ENCODE data around the gene KRT5.
"Not testable (repeated sequence)": the region's sequence is repeated elsewhere in the genome, so short reads cannot be mapped to it uniquely, and the experiment has no call there.

The KRT5 gene

GRCh38 chr12:52500574-52500973 is 19.6 kb downstream of the KRT5 start:
- not testable (repeated sequence) for ATAC-seq

DNA sequence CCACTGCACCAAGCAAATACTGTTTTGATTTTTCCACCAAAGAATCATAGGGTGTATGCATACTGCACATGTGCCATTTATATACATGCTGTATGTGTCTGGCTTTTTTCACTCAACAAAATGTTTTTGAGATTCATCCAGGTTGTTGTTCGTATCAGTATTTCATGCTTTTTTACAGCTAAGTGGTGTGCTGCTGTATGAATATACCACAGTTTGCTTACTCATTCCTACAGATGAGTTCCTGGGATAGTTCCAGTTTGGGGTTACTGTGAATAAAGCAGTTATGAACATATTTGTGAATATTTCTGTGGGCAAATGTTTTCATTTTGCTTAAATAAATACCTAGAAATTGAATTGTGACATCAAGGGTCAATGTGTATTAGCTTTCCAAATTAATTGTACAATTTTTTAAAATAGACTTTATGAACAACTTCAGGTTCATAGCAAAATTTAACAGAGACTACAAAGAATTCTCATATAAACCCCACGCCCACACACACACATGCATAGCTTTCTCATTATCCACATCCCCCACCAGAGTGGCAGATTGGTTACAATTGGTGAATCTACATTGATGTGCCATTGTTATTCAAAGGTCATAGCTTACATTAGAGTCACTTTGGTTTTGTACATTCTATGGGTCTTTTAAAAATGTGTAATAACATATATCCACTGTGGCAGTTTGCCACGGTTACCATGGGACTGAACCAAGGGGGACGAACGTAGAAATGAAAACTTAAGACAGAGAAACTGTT is 20.2 kb downstream of the KRT5 start:
- ATAC-seq = no peak
- TF ChIP-seq CSDC2 (CRISPR knock-in tag; IDR thresholded peaks at IDR 0.05) = no peak

GRCh38 chr12:52498946-52499345 is 21.2 kb downstream of the KRT5 start:
- TF ChIP-seq ZC3H10 (CRISPR knock-in tag; IDR thresholded peaks at IDR 0.05) = no peak
- TF ChIP-seq RARB (CRISPR knock-in tag; IDR thresholded peaks at IDR 0.05) = no peak
- no peak for TF ChIP-seq PPARA (CRISPR knock-in tag; IDR thresholded peaks at IDR 0.05; ENCODE audit: borderline replicate concordance)
- no peak for ATAC-seq

DNA sequence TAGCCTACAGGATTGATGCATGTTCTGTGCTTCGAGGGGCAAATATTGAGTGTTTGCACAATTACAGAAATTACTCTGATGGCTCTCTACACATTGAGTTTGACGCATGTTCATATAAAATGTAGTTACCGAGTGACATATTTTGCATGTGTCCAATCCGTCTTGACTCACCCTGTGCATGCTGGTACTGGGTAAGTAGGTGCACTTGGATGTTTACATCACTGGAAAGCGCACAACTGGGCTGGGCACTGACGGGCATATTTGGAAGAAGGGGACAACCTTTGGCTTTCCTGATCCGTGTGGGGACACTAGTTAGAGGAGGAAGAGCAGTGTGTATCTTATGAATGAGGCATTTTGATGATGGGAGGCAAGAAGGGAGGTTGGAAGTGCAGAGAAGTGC is 22.2 kb downstream of the KRT5 start:
- TF ChIP-seq PPARA (CRISPR knock-in tag; IDR thresholded peaks at IDR 0.05; ENCODE audit: borderline replicate concordance) = no peak
- TF ChIP-seq RARB (CRISPR knock-in tag; IDR thresholded peaks at IDR 0.05) = no peak
- TF ChIP-seq ZNF8 (CRISPR knock-in tag; IDR thresholded peaks at IDR 0.05) = no peak
- TF ChIP-seq ZFP3 (CRISPR knock-in tag; IDR thresholded peaks at IDR 0.05) = no peak
- TF ChIP-seq CSDC2 (CRISPR knock-in tag; IDR thresholded peaks at IDR 0.05) = no peak
- no peak for TF ChIP-seq TOX (CRISPR knock-in tag; IDR thresholded peaks at IDR 0.05; ENCODE audit: borderline replicate concordance)
- TF ChIP-seq ZFP30 (CRISPR knock-in tag; IDR thresholded peaks at IDR 0.05) = no peak
- TF ChIP-seq SNAI2 (CRISPR knock-in tag; IDR thresholded peaks at IDR 0.05) = no peak
- no peak for TF ChIP-seq ZNF565 (CRISPR knock-in tag; conservative IDR thresholded peaks at IDR 0.05; ENCODE audit: low read depth)
- TF ChIP-seq GLIS3 (CRISPR knock-in tag; IDR thresholded peaks at IDR 0.05) = no peak
- no peak for TF ChIP-seq ESRRG (CRISPR knock-in tag; IDR thresholded peaks at IDR 0.05)
- no peak for TF ChIP-seq CSRNP3 (CRISPR knock-in tag; IDR thresholded peaks at IDR 0.05)
- TF ChIP-seq ISL1 (CRISPR knock-in tag; IDR thresholded peaks at IDR 0.05) = no peak
- TF ChIP-seq ZNF70 (CRISPR knock-in tag; IDR thresholded peaks at IDR 0.05) = no peak
- TF ChIP-seq, protein P1, sequence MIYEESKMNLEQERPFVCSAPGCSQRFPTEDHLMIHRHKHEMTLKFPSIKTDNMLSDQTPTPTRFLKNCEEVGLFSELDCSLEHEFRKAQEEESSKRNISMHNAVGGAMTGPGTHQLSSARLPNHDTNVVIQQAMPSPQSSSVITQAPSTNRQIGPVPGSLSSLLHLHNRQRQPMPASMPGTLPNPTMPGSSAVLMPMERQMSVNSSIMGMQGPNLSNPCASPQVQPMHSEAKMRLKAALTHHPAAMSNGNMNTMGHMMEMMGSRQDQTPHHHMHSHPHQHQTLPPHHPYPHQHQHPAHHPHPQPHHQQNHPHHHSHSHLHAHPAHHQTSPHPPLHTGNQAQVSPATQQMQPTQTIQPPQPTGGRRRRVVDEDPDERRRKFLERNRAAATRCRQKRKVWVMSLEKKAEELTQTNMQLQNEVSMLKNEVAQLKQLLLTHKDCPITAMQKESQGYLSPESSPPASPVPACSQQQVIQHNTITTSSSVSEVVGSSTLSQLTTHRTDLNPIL (CRISPR knock-in tag; IDR thresholded peaks at IDR 0.05; ENCODE audit: low read depth) = no peak
- TF ChIP-seq PATZ1 (CRISPR knock-in tag; IDR thresholded peaks at IDR 0.05; ENCODE audit: borderline replicate concordance) = no peak
- TF ChIP-seq, protein P2, sequence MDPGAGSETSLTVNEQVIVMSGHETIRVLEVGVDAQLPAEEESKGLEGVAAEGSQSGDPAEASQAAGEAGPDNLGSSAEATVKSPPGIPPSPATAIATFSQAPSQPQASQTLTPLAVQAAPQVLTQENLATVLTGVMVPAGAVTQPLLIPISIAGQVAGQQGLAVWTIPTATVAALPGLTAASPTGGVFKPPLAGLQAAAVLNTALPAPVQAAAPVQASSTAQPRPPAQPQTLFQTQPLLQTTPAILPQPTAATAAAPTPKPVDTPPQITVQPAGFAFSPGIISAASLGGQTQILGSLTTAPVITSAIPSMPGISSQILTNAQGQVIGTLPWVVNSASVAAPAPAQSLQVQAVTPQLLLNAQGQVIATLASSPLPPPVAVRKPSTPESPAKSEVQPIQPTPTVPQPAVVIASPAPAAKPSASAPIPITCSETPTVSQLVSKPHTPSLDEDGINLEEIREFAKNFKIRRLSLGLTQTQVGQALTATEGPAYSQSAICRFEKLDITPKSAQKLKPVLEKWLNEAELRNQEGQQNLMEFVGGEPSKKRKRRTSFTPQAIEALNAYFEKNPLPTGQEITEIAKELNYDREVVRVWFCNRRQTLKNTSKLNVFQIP (CRISPR knock-in tag; IDR thresholded peaks at IDR 0.05; ENCODE audit: borderline replicate concordance, low read depth) = no peak
- no peak for TF ChIP-seq TSHZ2 (CRISPR knock-in tag; IDR thresholded peaks at IDR 0.05)
- TF ChIP-seq ARNTL (CRISPR knock-in tag; IDR thresholded peaks at IDR 0.05; ENCODE audit: borderline replicate concordance, low read depth) = no peak
- ATAC-seq = no peak

Data from SK-N-SH treated with all-trans-retinoic acid at 6 μM for 48 hours (cell line).